ENCODE results near the gene NRXN3. TPM values are rescaled to one million over a fixed set of nuclear protein-coding genes. Genes with fewer than 3 reads are reported as not detected.
A peak's percentile ranks its signal among the peaks of the same experiment; 100 is the strongest.

The NRXN3 gene
- total and polyA plus RNA-seq, 2 experiments from 2014 or later = 0.08 to 0.11 TPM

- no peaks in the 10 kb centered on the region for H4K20me1 ChIP-seq (ENCODE audit: insufficient read depth)
- H3K36me3 ChIP-seq (ENCODE audit: low read depth) = no peaks in the 10 kb centered on the region
- no peaks in the 10 kb centered on the region for H3K27me3 ChIP-seq (replicated peaks; ENCODE audit: insufficient read depth)
- TF ChIP-seq EZH2phosphoT487 (IDR thresholded peaks at IDR 0.05; ENCODE audit: insufficient read depth, low read depth) (no peak), EZH2 (IDR thresholded peaks at IDR 0.05; ENCODE audit: insufficient read depth, poor library complexity, severe bottlenecking) (no peak)
- no peak for DNase-seq
- no peaks in the 10 kb centered on the region for H3F3A ChIP-seq (ENCODE audit: insufficient read depth)
- H3K79me2 ChIP-seq (ENCODE audit: insufficient read depth) = no peaks in the 10 kb centered on the region
- H3K9me3 ChIP-seq (ENCODE audit: low read depth) = no peaks in the 10 kb centered on the region
- no peak overlapping the region for H3K9ac ChIP-seq
- WGBS, 2 experiments (ENCODE audit: low coverage in 1 of 2, low lambda C conversion rate in 2 of 2, missing lambda C conversion rate in 2 of 2) = 51% methylated on average over 11 of the region's 11 CpGs
- in situ Hi-C loops (cut with MboI) = no loop called here
- no peak overlapping the region for H3K27ac ChIP-seq
- H3K4me2 ChIP-seq (ENCODE audit: unreplicated experiment) = no peak overlapping the region
- no peak overlapping the region for H2AFZ ChIP-seq
- H3K9me2 ChIP-seq (ENCODE audit: insufficient read depth) = no peaks in the 10 kb centered on the region
- no peaks in the 10 kb centered on the region for H3K4me1 ChIP-seq (ENCODE audit: insufficient read depth)
- no peak overlapping the region for H3K4me3 ChIP-seq
Observed at GRCh38 chr14:79712302-79712950, 1542.3 kb downstream of the NRXN3 start.

GRCh38 chr14:79721399-79722084 lies 1551.4 kb downstream of the NRXN3 start:
- DNase-seq = no peak
- Histone ChIP-seq H3K9me3 (ENCODE audit: low read depth) (no peaks in the 10 kb centered on the region), H3K27ac (no peak overlapping the region), H3K79me2 (ENCODE audit: insufficient read depth) (no peaks in the 10 kb centered on the region), H3K9ac (no peak overlapping the region), H2AFZ (no peak overlapping the region), H3K4me1 (ENCODE audit: insufficient read depth) (no peaks in the 10 kb centered on the region), H3K4me3 (no peak overlapping the region), H4K20me1 (ENCODE audit: insufficient read depth) (no peaks in the 10 kb centered on the region), H3K9me2 (ENCODE audit: insufficient read depth) (no peaks in the 10 kb centered on the region), H3F3A (ENCODE audit: insufficient read depth) (no peaks in the 10 kb centered on the region), H3K36me3 (ENCODE audit: low read depth) (no peaks in the 10 kb centered on the region), H3K27me3 (replicated peaks; ENCODE audit: insufficient read depth) (no peaks in the 10 kb centered on the region), H3K4me2 (ENCODE audit: unreplicated experiment) (no peak overlapping the region)
- TF ChIP-seq EZH2 (IDR thresholded peaks at IDR 0.05; ENCODE audit: insufficient read depth, poor library complexity, severe bottlenecking) (no peak), EZH2phosphoT487 (IDR thresholded peaks at IDR 0.05; ENCODE audit: insufficient read depth, low read depth) (no peak)
- in situ Hi-C loops (cut with MboI) = no loop called here
- WGBS, 2 experiments (ENCODE audit: low coverage in 1 of 2, low lambda C conversion rate in 2 of 2, missing lambda C conversion rate in 2 of 2) = 4 to 7% methylated on average over 5 of the region's 5 CpGs

- peak; percentile 1 for DNase-seq
- Histone ChIP-seq H3K4me2 (ENCODE audit: unreplicated experiment) (no peak overlapping the region), H2AFZ (no peak overlapping the region), H3K27me3 (replicated peaks; ENCODE audit: insufficient read depth) (no peaks in the 10 kb centered on the region), H3F3A (ENCODE audit: insufficient read depth) (no peaks in the 10 kb centered on the region), H3K79me2 (ENCODE audit: insufficient read depth) (no peaks in the 10 kb centered on the region), H3K4me1 (ENCODE audit: insufficient read depth) (no peaks in the 10 kb centered on the region), H3K36me3 (ENCODE audit: low read depth) (no peaks in the 10 kb centered on the region), H3K27ac (no peak overlapping the region), H3K4me3 (no peak overlapping the region), H3K9ac (no peak overlapping the region), H3K9me2 (ENCODE audit: insufficient read depth) (no peaks in the 10 kb centered on the region), H4K20me1 (ENCODE audit: insufficient read depth) (no peaks in the 10 kb centered on the region), H3K9me3 (ENCODE audit: low read depth) (no peaks in the 10 kb centered on the region)
- in situ Hi-C loops (cut with MboI) = no loop called here
- 44% methylated on average over 7 of the region's 7 CpGs for WGBS, 2 experiments (ENCODE audit: low coverage in 1 of 2, low lambda C conversion rate in 2 of 2, missing lambda C conversion rate in 2 of 2)
- TF ChIP-seq EZH2 (IDR thresholded peaks at IDR 0.05; ENCODE audit: insufficient read depth, poor library complexity, severe bottlenecking) (no peak), EZH2phosphoT487 (IDR thresholded peaks at IDR 0.05; ENCODE audit: insufficient read depth, low read depth) (no peak)
Observed at GRCh38 chr14:79724934-79725717, 1555.0 kb downstream of the NRXN3 start.

- no peaks in the 10 kb centered on the region for H3K27me3 ChIP-seq (replicated peaks; ENCODE audit: insufficient read depth)
- H3K9me2 ChIP-seq (ENCODE audit: insufficient read depth) = no peaks in the 10 kb centered on the region
- H3K79me2 ChIP-seq (ENCODE audit: insufficient read depth) = no peaks in the 10 kb centered on the region
- H3K4me2 ChIP-seq (ENCODE audit: unreplicated experiment) = no peak overlapping the region
- TF ChIP-seq EZH2phosphoT487 (IDR thresholded peaks at IDR 0.05; ENCODE audit: insufficient read depth, low read depth) (no peak), EZH2 (IDR thresholded peaks at IDR 0.05; ENCODE audit: insufficient read depth, poor library complexity, severe bottlenecking) (no peak)
- H2AFZ ChIP-seq = no peak overlapping the region
- no peaks in the 10 kb centered on the region for H4K20me1 ChIP-seq (ENCODE audit: insufficient read depth)
- 24 to 34% methylated on average over 3 of the region's 3 CpGs for WGBS, 2 experiments (ENCODE audit: low coverage in 1 of 2, low lambda C conversion rate in 2 of 2, missing lambda C conversion rate in 2 of 2)
- H3K36me3 ChIP-seq (ENCODE audit: low read depth) = no peaks in the 10 kb centered on the region
- H3K9ac ChIP-seq = no peak overlapping the region
- no peaks in the 10 kb centered on the region for H3K9me3 ChIP-seq (ENCODE audit: low read depth)
- no peak for DNase-seq
- no peak overlapping the region for H3K4me3 ChIP-seq
- H3K27ac ChIP-seq = no peak overlapping the region
- no peaks in the 10 kb centered on the region for H3F3A ChIP-seq (ENCODE audit: insufficient read depth)
- in situ Hi-C loops (cut with MboI) = no loop called here
- peaks cover 2% of the 10 kb centered on the region; the same call in 1 of the 2 replicates for H3K4me1 ChIP-seq (ENCODE audit: insufficient read depth)
Observed at GRCh38 chr14:79727900-79728299, 1557.7 kb downstream of the NRXN3 start.
